Ishikawa (cell line): ENCODE data around the gene SZT2.

Experiments used
- CEBPB ChIP-seq: IDR thresholded peaks from 2 replicates; pipeline ENCODE4 v1.6.1; 2012
- CREB1 ChIP-seq: IDR thresholded peaks from 2 replicates; pipeline ENCODE4 v1.6.1; 2012; ENCODE audit warnings: low read depth
- EGR1 ChIP-seq: IDR thresholded peaks from 2 replicates; pipeline ENCODE4 v1.6.1; 2012
- EP300 ChIP-seq: IDR thresholded peaks from 2 replicates; pipeline ENCODE4 v1.6.1; 2012; ENCODE audit warnings: borderline replicate concordance
- FOXM1 ChIP-seq: IDR thresholded peaks from 2 replicates; pipeline ENCODE4 v1.6.1; 2012; ENCODE audit warnings: low read depth, borderline replicate concordance
- NFIC ChIP-seq: IDR thresholded peaks from 2 replicates; pipeline ENCODE4 v1.6.1; 2012
- RAD21 ChIP-seq: IDR thresholded peaks from 2 replicates; pipeline ENCODE4 v1.6.1; 2012; ENCODE audit warnings: low read depth
- TAF1 ChIP-seq: IDR thresholded peaks from 2 replicates; pipeline ENCODE4 v1.6.1; 2012; ENCODE audit warnings: low read depth, mild to moderate bottlenecking
- TCF12 ChIP-seq: IDR thresholded peaks from 2 replicates; pipeline ENCODE4 v1.6.1; 2012; ENCODE audit warnings: low read depth
- TEAD4 ChIP-seq: IDR thresholded peaks from 2 replicates; pipeline ENCODE4 v1.6.1; 2012
- YY1 ChIP-seq: IDR thresholded peaks from 2 replicates; pipeline ENCODE4 v1.6.1; 2012; ENCODE audit warnings: low read depth
- ZBTB7A ChIP-seq: IDR thresholded peaks from 2 replicates; pipeline ENCODE4 v1.6.1; 2012; ENCODE audit warnings: low read depth
- TF ChIP-seq, protein P1 (sequence below): IDR thresholded peaks from 2 replicates; pipeline ENCODE4 v1.6.1; 2012
- TF ChIP-seq, protein P2 (sequence below): IDR thresholded peaks from 2 replicates; pipeline ENCODE4 v1.6.1; 2012
- TF ChIP-seq, protein P3 (sequence below): IDR thresholded peaks from 2 replicates; pipeline ENCODE4 v1.6.1; 2012; ENCODE audit warnings: low read depth, mild to moderate bottlenecking

The SZT2 gene

DNA sequence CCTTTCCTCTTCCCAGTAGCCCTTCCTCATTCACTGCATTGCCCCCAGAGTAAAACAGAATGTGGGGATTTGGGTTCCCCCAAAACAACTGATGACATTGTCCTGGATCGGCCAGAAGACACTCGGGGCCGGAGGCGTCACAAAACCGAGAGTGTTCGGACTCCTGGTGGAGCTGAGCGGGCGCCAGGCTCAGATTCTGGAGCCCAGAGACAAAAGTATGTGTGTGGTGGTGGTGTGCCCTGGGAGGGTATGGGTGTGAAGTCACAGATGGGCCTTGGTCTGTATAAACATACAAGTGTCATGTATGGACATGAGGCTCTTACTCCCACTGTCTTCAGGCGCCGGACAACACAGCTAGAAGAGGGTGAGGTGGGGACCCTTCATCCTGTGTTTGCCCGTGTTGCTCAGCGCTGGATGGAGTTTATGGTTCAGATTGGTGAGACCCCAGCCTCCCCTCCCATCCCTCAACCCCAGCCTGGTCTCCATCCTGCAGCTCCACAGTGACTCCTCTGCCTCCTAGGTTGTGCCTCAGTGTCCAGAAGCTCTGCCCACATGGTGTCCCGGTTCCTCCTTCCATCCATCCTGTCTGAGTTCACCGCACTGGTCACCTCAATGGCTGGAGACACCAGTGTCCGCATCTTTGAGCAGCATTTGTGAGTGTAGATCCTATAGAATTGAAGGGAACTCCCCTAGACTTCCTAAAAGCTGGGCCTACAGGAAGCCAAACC is 51.6 kb downstream of the SZT2 start:
- no peak for TF ChIP-seq ZBTB7A
- no peak for TF ChIP-seq CEBPB
- no peak for TF ChIP-seq TCF12
- TF ChIP-seq RAD21: no peak
- no peak for TF ChIP-seq EGR1
- TF ChIP-seq NFIC: no peak
- TF ChIP-seq, protein P1, sequence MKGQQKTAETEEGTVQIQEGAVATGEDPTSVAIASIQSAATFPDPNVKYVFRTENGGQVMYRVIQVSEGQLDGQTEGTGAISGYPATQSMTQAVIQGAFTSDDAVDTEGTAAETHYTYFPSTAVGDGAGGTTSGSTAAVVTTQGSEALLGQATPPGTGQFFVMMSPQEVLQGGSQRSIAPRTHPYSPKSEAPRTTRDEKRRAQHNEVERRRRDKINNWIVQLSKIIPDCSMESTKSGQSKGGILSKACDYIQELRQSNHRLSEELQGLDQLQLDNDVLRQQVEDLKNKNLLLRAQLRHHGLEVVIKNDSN: no peak
- TF ChIP-seq CREB1: no peak
- TF ChIP-seq TAF1: no peak
- TF ChIP-seq, protein P2, sequence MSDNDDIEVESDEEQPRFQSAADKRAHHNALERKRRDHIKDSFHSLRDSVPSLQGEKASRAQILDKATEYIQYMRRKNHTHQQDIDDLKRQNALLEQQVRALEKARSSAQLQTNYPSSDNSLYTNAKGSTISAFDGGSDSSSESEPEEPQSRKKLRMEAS: no peak
- TF ChIP-seq YY1: no peak
- TF ChIP-seq TEAD4: no peak
- TF ChIP-seq FOXM1: no peak
- TF ChIP-seq EP300: no peak
- TF ChIP-seq, protein P3, sequence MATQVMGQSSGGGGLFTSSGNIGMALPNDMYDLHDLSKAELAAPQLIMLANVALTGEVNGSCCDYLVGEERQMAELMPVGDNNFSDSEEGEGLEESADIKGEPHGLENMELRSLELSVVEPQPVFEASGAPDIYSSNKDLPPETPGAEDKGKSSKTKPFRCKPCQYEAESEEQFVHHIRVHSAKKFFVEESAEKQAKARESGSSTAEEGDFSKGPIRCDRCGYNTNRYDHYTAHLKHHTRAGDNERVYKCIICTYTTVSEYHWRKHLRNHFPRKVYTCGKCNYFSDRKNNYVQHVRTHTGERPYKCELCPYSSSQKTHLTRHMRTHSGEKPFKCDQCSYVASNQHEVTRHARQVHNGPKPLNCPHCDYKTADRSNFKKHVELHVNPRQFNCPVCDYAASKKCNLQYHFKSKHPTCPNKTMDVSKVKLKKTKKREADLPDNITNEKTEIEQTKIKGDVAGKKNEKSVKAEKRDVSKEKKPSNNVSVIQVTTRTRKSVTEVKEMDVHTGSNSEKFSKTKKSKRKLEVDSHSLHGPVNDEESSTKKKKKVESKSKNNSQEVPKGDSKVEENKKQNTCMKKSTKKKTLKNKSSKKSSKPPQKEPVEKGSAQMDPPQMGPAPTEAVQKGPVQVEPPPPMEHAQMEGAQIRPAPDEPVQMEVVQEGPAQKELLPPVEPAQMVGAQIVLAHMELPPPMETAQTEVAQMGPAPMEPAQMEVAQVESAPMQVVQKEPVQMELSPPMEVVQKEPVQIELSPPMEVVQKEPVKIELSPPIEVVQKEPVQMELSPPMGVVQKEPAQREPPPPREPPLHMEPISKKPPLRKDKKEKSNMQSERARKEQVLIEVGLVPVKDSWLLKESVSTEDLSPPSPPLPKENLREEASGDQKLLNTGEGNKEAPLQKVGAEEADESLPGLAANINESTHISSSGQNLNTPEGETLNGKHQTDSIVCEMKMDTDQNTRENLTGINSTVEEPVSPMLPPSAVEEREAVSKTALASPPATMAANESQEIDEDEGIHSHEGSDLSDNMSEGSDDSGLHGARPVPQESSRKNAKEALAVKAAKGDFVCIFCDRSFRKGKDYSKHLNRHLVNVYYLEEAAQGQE: no peak

DNA sequence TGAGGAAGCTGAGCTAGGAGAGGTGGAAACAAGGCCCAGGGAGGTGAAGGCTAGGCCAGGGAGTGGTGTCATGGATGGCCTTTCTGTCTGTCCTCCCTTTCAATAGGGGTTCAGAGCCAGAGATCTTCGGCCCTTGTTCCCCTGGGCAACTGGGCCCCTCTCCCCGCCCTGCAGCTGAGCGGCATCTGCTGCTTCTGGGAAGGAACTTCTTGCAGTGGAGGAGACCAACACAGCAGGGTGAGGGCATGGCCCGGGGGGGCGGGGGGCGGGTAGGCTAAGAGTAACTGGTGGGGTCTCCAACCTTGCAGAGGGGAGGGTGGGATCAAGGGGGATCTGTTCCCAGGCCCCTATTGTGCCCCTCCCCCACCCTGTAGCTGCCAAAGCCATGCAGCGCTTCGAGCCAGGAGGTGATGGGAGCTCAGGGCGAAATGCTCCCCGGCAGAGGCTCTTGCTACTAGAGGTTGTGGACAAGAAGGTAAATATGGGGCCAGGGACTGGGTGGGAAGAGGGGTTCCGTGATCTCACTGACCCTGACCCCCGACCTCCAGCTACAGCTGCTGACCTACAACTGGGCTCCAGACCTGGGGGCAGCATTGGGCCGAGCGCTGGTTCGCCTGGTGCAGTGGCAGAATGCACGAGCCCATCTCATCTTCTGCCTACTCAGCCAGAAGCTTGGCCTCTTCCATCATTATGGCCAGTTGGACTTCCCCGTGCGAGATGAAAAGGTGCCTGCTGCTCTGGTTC is 52.4 kb downstream of the SZT2 start:
- TF ChIP-seq CREB1 (no peak), TEAD4 (no peak), EGR1 (no peak), YY1 (no peak), CEBPB (no peak), NFIC (no peak), TCF12 (no peak), FOXM1 (no peak), RAD21 (no peak), ZBTB7A (no peak), TAF1 (no peak), EP300 (no peak)
- TF ChIP-seq, protein P3: no peak
- TF ChIP-seq, protein P2: no peak
- TF ChIP-seq, protein P1: no peak

DNA sequence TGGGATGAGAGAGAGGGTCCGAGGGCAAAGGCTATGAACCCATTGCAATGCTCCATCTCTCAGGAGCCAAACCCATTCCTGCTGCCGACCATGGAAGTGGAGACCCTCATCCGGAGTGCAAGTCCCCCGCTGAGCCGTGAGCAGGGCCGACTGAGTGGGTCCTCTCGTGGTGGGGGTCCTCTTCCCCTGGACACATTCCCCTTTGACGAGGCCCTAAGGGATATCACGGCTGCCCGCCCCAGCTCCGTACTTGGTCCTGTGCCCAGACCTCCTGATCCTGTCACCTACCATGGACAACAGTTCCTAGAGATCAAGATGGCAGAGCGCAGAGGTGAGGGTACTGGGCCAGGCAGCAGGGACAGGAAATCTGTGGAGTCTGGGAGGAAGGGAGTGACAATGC is 53.1 kb downstream of the SZT2 start:
- no peak for TF ChIP-seq CEBPB
- TF ChIP-seq NFIC: no peak
- TF ChIP-seq RAD21: no peak
- TF ChIP-seq EGR1: no peak
- no peak for TF ChIP-seq ZBTB7A
- no peak for TF ChIP-seq TCF12
- TF ChIP-seq TEAD4: no peak
- TF ChIP-seq, protein P1: no peak
- no peak for TF ChIP-seq YY1
- TF ChIP-seq EP300: no peak
- TF ChIP-seq CREB1: no peak
- TF ChIP-seq, protein P3: no peak
